GM18858 (cell line): ENCODE data around the gene DNASE2.
"Not testable (repeated sequence)": the region's sequence is repeated elsewhere in the genome, so short reads cannot be mapped to it uniquely, and the experiment has no call there.

Experiments used
- ATAC-seq: cut with Tn5 transposase; IDR thresholded peaks from one replicate; pipeline ENCODE4 v1.9.1; 2021; ENCODE audit not compliant: unreplicated experiment

Gene DNASE2, protein sequence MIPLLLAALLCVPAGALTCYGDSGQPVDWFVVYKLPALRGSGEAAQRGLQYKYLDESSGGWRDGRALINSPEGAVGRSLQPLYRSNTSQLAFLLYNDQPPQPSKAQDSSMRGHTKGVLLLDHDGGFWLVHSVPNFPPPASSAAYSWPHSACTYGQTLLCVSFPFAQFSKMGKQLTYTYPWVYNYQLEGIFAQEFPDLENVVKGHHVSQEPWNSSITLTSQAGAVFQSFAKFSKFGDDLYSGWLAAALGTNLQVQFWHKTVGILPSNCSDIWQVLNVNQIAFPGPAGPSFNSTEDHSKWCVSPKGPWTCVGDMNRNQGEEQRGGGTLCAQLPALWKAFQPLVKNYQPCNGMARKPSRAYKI

DNA sequence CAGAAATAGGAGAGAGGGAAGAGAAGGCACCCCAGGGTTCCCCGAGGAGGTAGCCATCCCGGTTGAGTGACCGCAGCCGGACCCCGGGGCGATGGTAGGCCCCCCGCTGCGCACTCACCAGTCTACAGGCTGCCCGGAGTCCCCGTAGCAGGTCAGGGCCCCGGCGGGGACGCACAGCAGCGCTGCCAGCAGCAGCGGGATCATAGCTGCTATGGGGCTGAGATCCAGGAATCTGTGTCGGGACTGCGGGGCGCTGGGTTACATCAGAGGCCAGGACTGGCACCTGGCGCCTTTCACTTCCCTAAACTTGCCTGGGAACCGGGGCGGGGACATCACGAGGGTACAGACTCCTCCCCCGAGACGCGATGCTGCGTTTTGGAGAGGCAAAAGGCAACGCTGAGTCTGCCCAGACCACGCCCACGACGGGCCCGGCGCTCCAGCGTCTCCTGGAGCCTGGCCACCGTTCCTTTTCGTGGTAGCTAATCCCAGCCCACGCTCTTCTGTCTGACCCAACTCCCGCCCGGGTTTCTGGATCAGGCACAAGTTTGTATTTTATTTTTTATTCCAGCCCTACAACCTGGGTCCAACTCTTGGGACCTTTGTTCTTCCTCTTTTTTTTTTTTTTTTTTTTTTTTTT lies at the start of gene DNASE2:
DNASE2 (minus strand) TSS at position 278 of the 637 bp plus-strand sequence; CDS start at position 204, 74 bp downstream.
- no peak for ATAC-seq

DNA sequence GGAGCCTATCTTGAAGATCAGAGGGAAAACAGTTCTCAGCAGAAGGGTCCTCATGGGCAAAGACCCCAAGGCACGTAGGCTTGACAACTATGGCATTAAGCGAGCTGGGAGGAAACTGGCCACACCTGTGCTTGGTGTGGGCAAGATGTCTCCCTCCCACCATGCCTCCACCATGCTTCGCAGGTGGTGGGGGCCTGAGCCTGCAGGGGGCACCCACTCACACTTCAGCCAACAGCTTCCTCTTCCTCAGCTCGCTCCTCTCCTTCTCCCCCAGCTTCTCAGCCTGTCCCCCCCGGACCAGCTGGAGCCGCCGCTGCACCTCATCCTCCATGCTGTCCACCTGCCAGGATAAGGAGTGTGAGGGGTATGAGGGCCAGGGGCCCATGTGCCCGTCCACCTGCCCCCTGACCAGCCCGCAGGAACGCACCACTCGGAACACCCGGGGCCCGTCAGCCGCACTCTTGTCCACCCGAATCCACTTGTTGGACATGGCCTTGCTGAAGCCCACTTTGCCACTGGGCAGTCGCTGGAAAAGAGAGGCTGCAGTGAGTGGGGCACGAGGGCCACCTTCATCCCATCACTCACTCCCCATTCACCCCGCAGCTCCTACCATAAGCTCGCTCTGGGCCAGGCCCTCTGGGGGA lies 48.9 kb upstream of the DNASE2 start:
- no peak for ATAC-seq

DNA sequence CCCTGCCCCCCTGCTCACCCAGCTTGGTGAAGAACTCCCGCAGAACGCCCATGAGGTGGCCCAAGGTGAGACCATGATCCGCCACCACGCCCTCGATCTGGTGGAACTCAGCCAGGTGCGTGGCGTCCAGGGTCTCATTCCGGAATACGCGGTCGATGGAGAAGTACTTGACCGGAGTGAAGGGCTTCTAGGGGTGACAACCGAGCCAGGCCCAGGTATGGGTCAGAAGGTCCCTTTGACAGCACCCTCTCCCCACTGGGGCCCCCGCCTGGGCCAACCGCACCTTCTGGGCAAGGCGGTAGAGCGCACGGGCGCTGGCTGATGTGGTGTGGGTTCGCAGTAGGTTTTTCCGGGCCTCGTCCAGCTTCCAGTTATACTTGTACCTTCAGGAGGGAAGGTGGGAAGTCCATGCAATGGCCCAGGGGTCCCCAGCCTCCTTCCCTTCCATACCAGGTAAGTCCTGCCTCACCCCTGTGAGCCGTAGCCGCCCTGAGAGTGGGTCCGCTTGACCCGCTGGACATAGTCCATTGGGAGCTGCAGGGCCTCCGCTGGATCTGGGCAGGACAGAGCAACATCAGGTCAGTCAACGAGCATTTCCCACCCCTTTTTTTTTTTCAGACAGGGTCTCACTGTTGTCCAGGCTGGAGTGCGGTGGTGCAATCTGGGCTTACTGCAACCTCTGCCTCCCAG lies 43.5 kb upstream of the DNASE2 start:
- no peak for ATAC-seq

DNA sequence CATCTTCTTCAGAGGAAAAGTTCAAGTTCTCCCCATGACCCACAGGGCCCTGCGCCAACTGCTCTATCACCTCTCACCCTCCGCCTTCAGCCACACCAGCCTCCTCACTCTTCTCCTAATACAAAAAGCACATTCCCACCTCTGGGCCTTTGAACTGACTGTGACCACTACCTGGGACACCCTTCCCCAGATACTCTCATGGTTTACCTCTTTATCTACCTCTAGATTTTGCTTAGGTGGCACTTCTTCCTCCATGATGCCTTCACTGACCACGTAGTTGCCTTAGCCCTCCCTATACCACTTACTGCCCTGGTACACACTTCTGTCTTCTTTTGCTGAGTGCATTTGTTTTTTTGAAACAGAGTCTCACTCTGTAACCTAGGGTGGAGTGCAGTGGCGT lies 41.7 kb upstream of the DNASE2 start:
- ATAC-seq: no peak

DNA sequence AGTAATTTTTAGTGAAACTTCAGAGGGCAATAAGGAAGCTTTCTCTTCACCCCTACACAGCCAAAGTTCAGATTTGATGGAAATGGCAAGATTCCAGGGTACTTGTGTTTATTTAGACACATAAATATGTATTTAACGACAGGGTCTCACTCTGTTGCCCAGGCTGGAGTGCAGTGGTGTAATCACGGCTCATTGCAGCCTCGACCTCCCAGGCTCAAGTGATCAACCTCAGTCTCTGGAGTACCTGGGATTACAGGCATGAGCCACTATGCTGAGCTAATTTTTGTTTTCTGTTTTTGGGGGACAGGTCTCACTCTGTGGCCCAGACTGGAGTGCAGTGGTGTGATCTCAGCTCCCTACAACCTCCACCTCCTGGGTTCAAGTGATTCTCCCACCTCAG lies 39.8 kb upstream of the DNASE2 start:
- no peak for ATAC-seq

DNA sequence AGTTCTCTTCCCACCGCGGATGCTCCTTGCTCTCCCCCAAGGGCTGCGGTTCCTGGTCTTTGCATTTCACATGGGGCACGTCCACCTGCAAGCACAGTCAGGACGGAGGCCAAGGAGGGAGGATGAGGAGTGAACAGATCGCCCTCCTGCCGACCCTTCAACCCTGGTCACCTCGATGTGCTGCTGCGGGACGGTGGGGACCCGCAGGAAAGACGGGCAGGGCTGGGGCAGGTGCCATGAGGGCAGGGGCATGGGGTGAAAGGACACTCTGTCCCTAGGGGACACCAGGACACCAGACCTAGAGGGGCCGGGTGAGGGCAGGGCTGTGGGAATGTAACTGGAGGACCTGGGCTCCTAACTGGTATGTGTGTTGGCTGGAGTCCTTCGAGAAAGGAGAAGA lies 37.0 kb upstream of the DNASE2 start:
- ATAC-seq: no peak

DNA sequence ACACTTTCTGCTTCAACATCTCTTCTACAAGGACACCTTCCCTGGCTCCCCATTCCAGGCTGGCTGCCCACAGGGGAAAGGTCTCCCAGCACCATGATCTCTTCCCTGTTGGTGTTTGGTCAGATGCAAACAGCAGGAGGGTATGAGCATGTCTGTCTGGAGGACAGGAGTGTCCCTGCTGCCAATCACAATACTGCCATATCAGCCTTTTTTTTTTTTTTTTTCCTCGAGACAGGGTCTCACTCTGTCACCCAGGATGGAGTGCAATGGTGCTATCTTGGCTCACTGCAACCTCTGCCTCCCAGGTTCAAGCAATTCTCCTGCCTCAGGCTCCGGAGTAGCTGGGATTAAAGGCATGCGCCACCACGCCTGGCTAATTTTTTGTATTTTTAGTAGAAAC lies 34.6 kb upstream of the DNASE2 start:
- ATAC-seq: not testable (repeated sequence)

DNA sequence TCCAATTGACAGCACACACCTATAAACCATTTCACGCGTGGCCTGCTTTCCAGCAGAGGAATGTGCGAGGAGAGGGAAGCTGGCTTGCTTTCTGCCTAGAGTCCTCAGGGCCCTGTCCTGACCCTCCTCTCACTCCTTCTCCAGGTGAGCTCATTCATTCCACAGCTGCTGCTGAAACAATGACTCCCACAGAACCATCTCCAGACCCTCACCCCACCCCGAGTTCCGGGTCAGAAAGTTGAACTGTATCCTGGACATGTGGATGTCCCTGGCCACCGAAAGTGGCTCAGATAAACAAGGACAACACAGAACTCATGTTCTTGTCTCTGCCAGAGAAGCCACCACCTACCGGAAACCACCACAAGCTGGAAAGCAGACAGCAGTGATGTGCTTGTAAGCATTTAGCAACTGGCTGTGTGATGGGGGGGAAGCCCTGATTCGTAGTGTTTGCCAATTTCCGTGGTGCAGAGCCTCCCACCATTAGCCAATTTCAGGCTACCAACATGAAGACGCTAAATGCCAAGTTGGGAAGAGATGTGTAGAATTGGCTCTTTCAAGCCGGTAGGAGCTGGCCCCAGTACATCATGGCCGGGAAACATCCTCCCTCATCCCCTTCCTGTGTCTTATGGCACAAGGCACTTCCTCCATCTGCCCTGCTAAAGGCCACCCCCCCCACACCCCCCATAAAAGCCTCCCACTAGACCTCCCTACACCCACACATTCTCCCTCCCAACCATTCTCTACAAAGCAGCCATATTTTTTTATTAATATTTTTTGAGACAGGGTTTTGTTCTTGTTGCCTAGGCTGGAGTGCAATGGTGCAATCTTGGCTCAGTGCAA lies 32.8 kb upstream of the DNASE2 start:
- ATAC-seq: no peak

DNA sequence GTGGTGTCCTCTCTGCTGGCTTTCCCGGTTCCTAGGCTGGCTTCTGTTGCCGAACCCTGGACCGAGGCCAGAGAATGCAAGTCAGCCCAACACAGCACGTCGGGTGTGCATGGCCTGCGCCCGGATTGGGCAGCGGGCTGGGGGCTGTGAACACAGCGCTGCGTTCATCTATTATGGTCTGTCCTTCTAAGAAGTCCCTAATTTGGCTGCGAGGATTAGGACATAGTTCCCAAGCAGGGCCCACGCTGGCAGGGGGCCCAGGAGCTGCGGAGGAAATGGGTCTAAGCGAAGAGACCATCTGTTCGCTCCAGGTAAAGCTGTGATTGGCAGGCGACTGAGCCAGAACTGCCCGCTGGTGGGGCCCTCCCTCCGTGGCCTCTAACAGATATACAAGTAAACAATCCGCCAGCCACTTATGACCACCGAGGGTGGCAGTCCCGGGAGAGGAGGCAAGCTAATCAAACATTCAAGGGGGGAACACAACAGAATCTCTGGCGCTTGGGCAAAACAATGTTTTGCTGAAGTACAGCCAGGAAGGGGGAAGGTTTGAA lies 31.8 kb upstream of the DNASE2 start:
- ATAC-seq: no peak

DNA sequence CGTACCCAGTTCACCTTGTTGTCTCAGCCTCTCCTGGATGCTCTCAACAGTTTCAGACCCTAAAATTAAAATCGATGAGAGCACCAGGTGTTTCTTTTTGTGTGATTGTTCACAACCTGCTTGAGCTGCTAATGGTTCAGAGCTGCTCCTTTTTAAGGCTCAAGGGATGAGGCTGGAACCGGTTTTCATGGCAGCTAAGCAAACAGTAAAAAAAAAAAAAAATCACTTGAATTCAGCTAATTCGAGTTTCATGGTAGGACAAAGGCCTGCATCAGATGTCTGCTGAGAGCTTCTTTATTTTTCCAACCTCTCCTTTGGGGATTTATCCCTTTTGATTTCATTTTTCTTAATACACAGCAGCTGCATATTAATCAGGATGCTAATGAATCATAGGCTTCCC lies 31.3 kb upstream of the DNASE2 start:
- no peak for ATAC-seq

DNA sequence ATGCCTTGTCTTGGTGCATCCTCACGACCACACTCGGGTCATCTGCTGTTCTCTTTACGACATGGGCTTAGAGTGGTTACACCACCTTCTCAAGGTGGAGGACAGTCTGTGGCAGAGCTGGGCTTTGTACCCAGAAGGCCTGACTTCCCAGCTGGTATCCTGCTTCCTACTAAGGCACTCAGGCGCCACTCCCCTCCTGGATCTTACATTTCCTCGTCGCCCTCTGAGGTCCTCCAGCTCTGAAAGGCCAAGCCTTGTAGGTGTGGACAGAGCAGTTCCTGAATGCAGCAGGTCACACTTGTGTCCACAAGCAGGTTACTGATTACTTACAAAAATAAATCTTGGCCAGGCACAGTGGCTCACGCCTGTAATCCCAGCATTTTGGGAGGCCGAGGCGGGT lies 25.9 kb upstream of the DNASE2 start:
- ATAC-seq: no peak

DNA sequence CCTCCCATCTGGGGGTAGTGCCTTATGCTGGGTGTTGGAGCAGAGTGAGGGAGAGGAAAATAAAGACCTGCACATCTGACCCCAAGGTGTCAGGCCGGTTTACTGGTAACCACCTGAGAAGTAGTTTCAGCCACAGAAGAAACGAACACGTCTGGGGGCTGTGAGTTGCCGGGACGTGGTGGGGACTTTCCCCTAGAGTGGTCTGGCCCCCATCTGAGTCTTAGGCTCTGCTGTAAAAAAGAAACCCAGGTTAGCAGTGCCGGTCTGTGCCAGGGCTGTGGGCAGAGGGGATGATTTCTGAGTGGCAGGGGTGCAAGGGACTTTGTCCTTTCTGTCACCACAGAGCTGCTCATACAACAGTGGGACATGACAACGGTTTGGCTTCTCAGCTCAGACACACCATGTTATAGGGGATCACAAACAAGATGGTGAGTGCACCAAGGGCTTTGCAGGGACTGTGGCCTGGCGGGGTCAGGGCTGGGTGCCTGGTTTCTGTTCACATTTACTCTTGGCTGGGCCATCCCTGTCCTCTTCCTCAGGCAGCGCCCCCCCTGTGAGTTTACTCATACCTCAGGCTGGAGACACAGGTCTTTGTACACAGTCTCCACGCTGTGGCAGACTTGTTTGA lies 18.8 kb upstream of the DNASE2 start:
- no peak for ATAC-seq

DNA sequence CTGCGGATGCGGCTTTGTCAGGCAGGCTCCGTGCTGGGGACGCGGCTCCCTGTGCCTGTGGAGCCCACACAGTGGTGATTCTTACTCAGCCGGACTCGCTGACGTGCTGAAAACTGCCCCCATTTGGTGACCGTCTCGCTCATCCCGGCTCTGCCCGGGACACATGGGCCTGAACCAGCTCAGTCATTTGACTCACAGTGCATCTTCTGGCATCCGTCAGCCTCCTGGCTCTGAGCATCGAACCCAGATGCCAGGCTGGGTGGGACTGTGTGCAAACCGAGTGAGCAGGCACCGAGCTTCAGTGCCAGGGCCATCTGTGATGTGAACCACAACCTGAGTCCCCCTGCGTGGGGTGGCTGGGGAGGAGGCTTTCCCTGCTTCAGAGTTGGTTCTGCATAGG lies 15.2 kb upstream of the DNASE2 start:
- ATAC-seq: no peak

DNA sequence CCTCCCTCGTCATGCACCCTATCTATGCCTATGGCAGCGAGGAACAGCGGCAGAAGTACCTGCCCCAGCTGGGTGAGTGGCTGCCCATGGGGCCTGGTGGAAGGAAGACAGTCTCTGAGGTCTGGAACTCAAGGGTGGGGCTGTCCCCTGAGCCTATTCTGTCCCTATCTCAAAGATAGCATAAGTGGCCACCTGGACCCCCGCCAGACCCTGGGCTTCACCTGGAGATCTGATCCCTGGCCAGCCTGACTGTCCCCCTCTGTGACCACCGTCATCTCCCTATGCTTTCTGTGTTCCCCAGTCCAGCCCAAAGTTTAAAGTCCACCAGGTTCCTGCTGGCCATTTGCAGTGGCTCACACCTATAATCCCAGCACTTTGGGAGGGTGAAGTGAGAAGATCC lies 12.3 kb upstream of the DNASE2 start:
- ATAC-seq: no peak

DNA sequence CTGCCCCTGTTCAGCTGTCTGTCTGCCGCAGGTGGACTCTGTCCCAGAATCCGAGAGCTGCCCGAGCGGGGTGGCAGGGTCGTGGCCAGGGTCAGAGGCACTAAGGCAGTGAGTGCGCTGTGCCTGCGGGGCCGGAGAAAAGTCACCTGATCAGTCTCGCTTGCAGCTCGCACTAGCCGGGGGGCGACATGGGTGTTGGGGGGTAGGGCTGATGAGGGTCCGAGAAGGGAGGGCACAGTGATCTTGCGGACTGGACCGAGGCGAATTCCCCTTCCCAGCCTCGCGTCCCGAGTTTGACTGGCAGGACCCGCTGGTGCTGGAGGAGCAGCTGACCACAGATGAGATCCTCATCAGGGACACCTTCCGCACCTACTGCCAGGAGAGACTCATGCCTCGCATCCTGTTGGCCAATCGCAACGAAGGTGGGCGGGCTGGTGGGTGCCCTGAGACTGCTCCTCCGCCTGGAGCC lies 10.3 kb upstream of the DNASE2 start:
- ATAC-seq: no peak

DNA sequence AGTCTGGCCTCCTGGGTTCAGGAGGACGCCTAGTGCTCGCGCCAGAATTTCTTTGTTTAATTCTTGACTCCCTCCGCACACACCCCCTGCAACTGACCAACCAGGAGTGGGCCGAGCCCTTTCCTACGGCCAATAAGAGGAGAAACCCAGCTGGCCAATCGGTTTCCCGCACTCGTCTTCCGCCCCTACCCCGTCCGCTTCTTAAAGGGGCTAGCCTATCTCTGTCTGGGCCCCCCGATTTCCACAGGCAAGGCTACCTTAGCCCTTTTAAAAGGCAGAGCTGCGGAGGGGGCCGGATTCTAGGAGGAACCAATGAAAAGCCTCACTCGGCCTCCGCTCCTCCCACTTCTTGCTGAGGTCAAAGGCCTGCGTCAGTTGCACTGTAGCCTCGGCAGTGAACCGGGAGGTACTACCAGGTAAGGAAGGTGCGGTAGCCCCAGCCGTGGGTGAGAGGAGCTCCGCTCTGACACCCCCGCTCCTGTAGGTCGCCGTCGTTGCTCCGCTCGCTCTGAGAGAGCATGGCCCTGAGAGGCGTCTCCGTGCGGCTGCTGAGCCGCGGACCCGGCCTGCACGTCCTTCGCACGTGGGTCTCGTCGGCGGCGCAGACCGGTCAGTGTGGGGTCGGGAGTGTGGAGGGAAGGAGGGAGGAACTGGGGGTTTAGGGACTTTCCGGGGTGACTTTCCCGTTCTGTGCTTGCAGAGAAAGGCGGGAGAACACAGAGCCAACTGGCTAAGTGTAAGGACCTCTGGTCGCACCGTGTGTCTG lies 9.7 kb upstream of the DNASE2 start, which contains the start of gene GCDH:
GCDH (plus strand) TSS at position 374 of the 766 bp plus-strand sequence; CDS start at position 519, 145 bp downstream.
- peak; percentile 70 for ATAC-seq

DNA sequence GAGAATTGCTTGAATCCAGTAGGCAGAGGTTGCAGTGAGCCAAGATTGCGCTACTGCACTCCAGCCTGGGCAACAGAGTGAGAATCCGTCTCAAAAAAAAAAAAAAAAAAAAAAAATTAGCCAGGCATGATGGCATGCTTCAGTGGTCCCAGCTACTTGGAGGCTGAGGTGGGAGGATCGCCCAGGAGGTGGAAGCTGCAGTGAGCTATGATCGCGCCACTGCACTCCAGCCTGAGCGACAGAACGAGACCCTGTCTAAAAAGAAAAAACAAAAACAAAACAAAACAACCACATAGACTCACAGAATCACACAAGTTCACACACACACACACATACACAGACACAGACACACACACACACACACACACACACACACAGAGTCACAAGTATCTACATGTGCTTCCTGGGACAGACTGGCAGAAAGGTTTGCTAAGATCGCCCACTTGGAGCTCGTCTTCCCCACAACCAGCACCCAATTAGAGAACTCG lies 9.1 kb upstream of the DNASE2 start:
- ATAC-seq: not testable (repeated sequence)

DNA sequence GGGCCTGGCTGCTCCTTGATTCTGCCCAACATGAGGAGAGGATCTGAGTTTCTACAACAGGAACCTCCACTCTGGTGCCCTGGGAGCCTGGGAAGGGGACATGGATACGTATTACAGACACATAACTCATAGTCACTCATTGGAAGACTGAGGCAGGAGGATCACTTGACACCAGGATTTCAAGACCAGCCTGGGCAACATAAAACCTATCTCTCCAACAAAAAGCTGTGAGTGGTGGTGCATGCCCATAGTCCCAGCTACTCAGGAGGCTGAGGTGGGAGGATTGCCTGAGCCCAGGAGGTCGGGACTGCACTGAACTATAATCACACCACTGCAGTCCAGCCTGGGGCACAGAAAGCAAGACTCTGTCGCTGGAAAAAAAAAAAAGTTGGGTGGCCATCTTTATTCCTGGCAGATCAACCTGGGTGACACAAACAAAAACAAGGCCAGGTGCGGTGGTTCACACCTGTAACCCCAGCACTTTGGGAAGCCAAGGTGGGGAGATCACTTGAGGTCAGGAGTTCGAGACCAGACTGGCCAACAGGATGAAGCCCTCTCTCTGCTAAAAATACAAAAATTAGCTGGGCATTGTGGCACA lies 6.9 kb upstream of the DNASE2 start:
- no peak for ATAC-seq
